ENCODE results near the gene RAPGEF6.

Gene RAPGEF6

DNA sequence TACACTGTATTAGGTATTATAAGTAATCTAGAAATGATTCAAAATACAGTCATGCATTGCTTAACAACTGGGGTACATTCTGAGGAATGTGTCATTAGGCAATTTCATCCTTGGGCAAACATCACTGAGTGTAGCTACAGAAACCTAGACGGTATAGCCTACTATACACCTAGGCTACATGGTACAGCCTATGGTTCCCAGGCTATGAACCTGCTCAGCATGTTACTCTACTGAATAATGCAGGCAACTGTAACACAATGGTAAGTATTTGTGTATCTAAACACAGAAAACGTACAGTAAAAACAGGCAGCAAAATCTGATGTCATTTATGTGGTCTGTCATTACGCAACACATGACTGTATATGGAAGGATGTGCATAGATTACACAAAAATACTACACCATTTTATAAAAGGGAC, 96.8 kb downstream of the RAPGEF6 start:
- no peak overlapping the region for H3K4me3 ChIP-seq (ENCODE audit: low read depth, low read length)
- H3K36me3 ChIP-seq (ENCODE audit: control insufficient read depth in 2 of 2, insufficient read depth in 1 of 2, low read length in 2 of 2), result no peaks in the 10 kb centered on the region
- peaks cover 24% of the 10 kb centered on the region for H3K4me1 ChIP-seq (ENCODE audit: control insufficient read depth, insufficient read depth, low read length)
- POLR2A ChIA-PET, result no interaction called here
- H3K9me3 ChIP-seq (ENCODE audit: control insufficient read depth, insufficient read depth, low read depth, low read length), result no peaks in the 10 kb centered on the region
- H3K27ac ChIP-seq (ENCODE audit: extremely low read depth, low read depth, low read length), result no peak overlapping the region
- CTCF ChIA-PET, result no interaction called here
- TF ChIP-seq ZNF350 (tag by site-specific recombination; IDR thresholded peaks at IDR 0.05), result no peak
- no peak for TF ChIP-seq RBAK (tag by site-specific recombination; IDR thresholded peaks at IDR 0.05)
- TF ChIP-seq YY2 (tag by site-specific recombination; IDR thresholded peaks at IDR 0.05), result no peak
- TF ChIP-seq, protein P1, sequence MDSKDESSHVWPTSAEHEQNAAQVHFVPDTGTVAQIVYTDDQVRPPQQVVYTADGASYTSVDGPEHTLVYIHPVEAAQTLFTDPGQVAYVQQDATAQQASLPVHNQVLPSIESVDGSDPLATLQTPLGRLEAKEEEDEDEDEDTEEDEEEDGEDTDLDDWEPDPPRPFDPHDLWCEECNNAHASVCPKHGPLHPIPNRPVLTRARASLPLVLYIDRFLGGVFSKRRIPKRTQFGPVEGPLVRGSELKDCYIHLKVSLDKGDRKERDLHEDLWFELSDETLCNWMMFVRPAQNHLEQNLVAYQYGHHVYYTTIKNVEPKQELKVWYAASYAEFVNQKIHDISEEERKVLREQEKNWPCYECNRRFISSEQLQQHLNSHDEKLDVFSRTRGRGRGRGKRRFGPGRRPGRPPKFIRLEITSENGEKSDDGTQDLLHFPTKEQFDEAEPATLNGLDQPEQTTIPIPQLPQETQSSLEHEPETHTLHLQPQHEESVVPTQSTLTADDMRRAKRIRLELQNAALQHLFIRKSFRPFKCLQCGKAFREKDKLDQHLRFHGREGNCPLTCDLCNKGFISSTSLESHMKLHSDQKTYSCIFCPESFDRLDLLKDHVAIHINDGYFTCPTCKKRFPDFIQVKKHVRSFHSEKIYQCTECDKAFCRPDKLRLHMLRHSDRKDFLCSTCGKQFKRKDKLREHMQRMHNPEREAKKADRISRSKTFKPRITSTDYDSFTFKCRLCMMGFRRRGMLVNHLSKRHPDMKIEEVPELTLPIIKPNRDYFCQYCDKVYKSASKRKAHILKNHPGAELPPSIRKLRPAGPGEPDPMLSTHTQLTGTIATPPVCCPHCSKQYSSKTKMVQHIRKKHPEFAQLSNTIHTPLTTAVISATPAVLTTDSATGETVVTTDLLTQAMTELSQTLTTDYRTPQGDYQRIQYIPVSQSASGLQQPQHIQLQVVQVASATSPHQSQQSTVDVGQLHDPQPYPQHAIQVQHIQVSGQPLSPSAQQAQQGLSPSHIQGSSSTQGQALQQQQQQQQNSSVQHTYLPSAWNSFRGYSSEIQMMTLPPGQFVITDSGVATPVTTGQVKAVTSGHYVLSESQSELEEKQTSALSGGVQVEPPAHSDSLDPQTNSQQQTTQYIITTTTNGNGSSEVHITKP (tag by site-specific recombination; IDR thresholded peaks at IDR 0.05), result peak; percentile 77
- TF ChIP-seq ZNF629 (tag by site-specific recombination; IDR thresholded peaks at IDR 0.05), result 0 out of 2 replicates have a peak, but pooled peaks have one; percentile 23
- TF ChIP-seq, protein P2, sequence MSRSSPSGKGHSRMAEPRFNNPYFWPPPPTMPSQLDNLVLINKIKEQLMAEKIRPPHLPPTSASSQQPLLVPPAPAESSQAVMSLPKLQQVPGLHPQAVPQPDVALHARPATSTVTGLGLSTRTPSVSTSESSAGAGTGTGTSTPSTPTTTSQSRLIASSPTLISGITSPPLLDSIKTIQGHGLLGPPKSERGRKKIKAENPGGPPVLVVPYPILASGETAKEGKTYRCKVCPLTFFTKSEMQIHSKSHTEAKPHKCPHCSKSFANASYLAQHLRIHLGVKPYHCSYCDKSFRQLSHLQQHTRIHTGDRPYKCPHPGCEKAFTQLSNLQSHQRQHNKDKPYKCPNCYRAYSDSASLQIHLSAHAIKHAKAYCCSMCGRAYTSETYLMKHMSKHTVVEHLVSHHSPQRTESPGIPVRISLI (tag by site-specific recombination; IDR thresholded peaks at IDR 0.05), result peak; percentile 7; the same call in 1 of the 2 replicates
- TF ChIP-seq, protein P3, sequence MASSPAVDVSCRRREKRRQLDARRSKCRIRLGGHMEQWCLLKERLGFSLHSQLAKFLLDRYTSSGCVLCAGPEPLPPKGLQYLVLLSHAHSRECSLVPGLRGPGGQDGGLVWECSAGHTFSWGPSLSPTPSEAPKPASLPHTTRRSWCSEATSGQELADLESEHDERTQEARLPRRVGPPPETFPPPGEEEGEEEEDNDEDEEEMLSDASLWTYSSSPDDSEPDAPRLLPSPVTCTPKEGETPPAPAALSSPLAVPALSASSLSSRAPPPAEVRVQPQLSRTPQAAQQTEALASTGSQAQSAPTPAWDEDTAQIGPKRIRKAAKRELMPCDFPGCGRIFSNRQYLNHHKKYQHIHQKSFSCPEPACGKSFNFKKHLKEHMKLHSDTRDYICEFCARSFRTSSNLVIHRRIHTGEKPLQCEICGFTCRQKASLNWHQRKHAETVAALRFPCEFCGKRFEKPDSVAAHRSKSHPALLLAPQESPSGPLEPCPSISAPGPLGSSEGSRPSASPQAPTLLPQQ (tag by site-specific recombination; IDR thresholded peaks at IDR 0.05), result 0 out of 2 replicates have a peak, but pooled peaks have one; percentile 16
- no peak for TF ChIP-seq ZNF660 (tag by site-specific recombination; IDR thresholded peaks at IDR 0.05)
- TF ChIP-seq ZNF626 (tag by site-specific recombination; IDR thresholded peaks at IDR 0.05), result no peak
- TF ChIP-seq OVOL3 (tag by site-specific recombination; IDR thresholded peaks at IDR 0.05), result no peak
- no peak for TF ChIP-seq ZEB2 (tag by site-specific recombination; IDR thresholded peaks at IDR 0.05)
- no peak for TF ChIP-seq ZNF701 (tag by site-specific recombination; IDR thresholded peaks at IDR 0.05)
- no peak for TF ChIP-seq ZNF302 (tag by site-specific recombination; IDR thresholded peaks at IDR 0.05; ENCODE audit: low read depth)
- TF ChIP-seq, protein P4, sequence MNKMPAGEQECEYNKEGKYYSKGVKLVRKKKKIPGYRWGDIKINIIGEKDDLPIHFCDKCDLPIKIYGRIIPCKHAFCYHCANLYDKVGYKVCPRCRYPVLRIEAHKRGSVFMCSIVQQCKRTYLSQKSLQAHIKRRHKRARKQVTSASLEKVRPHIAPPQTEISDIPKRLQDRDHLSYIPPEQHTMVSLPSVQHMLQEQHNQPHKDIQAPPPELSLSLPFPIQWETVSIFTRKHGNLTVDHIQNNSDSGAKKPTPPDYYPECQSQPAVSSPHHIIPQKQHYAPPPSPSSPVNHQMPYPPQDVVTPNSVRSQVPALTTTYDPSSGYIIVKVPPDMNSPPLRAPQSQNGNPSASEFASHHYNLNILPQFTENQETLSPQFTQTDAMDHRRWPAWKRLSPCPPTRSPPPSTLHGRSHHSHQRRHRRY (tag by site-specific recombination; IDR thresholded peaks at IDR 0.05), result no peak
- no peak for TF ChIP-seq ZNF184 (tag by site-specific recombination; IDR thresholded peaks at IDR 0.05)
- 0 out of 2 replicates have a peak, but pooled peaks have one; percentile 22 for TF ChIP-seq ZNF335 (tag by site-specific recombination; conservative IDR thresholded peaks at IDR 0.05)
- no peak for TF ChIP-seq ZFP69B (tag by site-specific recombination; IDR thresholded peaks at IDR 0.05)
- TF ChIP-seq FEZF1 (tag by site-specific recombination; IDR thresholded peaks at IDR 0.05), result no peak
- TF ChIP-seq, protein P5, sequence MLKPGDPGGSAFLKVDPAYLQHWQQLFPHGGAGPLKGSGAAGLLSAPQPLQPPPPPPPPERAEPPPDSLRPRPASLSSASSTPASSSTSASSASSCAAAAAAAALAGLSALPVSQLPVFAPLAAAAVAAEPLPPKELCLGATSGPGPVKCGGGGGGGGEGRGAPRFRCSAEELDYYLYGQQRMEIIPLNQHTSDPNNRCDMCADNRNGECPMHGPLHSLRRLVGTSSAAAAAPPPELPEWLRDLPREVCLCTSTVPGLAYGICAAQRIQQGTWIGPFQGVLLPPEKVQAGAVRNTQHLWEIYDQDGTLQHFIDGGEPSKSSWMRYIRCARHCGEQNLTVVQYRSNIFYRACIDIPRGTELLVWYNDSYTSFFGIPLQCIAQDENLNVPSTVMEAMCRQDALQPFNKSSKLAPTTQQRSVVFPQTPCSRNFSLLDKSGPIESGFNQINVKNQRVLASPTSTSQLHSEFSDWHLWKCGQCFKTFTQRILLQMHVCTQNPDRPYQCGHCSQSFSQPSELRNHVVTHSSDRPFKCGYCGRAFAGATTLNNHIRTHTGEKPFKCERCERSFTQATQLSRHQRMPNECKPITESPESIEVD (tag by site-specific recombination; IDR thresholded peaks at IDR 0.05), result 0 out of 2 replicates have a peak, but pooled peaks have one; percentile 33
- 0 out of 2 replicates have a peak, but pooled peaks have one; percentile 38 for TF ChIP-seq ZBTB20 (tag by site-specific recombination; IDR thresholded peaks at IDR 0.05)
- TF ChIP-seq, protein P6, sequence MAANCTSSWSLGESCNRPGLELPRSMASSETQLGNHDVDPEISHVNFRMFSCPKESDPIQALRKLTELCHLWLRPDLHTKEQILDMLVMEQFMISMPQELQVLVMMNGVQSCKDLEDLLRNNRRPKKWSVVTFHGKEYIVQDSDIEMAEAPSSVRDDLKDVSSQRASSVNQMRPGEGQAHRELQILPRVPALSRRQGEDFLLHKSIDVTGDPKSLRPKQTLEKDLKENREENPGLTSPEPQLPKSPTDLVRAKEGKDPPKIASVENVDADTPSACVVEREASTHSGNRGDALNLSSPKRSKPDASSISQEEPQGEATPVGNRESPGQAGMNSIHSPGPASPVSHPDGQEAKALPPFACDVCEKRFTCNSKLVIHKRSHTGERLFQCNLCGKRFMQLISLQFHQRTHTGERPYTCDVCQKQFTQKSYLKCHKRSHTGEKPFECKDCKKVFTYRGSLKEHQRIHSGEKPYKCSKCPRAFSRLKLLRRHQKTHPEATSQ (tag by site-specific recombination; IDR thresholded peaks at IDR 0.05), result no peak
- TF ChIP-seq ZNF558 (tag by site-specific recombination; IDR thresholded peaks at IDR 0.05), result no peak
- TF ChIP-seq, protein P7, sequence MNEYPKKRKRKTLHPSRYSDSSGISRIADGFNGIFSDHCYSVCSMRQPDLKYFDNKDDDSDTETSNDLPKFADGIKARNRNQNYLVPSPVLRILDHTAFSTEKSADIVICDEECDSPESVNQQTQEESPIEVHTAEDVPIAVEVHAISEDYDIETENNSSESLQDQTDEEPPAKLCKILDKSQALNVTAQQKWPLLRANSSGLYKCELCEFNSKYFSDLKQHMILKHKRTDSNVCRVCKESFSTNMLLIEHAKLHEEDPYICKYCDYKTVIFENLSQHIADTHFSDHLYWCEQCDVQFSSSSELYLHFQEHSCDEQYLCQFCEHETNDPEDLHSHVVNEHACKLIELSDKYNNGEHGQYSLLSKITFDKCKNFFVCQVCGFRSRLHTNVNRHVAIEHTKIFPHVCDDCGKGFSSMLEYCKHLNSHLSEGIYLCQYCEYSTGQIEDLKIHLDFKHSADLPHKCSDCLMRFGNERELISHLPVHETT (tag by site-specific recombination; IDR thresholded peaks at IDR 0.05), result no peak
- no peak for TF ChIP-seq ZNF529 (tag by site-specific recombination; IDR thresholded peaks at IDR 0.05; ENCODE audit: insufficient replicate concordance)
- no peak for TF ChIP-seq ZNF132 (tag by site-specific recombination; IDR thresholded peaks at IDR 0.05; ENCODE audit: borderline replicate concordance)
- TF ChIP-seq ZSCAN16 (tag by site-specific recombination; IDR thresholded peaks at IDR 0.05), result no peak
- no peak for TF ChIP-seq ZNF571 (tag by site-specific recombination; IDR thresholded peaks at IDR 0.05)

All from HEK293 (cell line).